GM18517 (cell line): Measurements from ENCODE around the gene USH1G.

ENCODE experiments used
- ATAC-seq: cut with Tn5 transposase; IDR thresholded peaks from one replicate; pipeline ENCODE4 v1.9.1; 2021; ENCODE audit warnings: mild to moderate bottlenecking, moderate library complexity; ENCODE audit not compliant: unreplicated experiment

USH1G gene

DNA sequence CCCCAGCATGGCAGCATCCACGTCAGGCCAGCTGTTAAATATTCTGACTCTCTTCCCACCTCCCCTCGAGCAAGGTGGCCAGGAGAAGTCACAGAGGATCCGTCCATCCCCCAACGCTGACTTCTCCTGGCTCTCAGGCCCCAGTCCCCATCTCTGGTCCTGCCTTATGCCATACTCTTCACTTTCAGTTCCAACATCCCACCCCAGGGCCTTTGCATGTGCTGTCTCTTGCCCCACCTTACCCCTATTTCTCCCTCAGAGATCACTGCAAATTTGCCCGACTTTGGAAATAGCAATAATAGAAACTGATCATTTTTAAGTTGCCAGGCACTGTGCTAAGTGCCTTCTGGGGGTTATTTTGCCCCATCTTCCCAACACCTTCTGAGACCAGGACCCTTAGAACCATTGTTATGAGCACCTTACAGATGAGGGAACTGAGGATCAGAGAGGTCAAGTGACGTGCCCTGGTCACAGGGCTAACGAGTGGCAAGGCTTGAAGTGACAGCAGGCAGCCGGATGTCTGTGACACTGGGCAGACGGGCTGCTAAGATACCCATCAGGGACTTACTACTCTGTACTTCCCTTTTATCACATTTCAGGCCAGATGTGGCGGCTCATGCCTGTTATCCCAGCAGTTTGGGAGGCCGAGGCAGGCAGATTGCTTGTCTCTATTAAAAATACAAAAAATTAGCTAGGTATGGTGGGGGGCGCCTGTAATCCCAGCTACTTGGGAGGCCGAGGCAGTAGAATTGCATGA, 31.8 kb upstream of the USH1G start:
- ATAC-seq, result no peak

DNA sequence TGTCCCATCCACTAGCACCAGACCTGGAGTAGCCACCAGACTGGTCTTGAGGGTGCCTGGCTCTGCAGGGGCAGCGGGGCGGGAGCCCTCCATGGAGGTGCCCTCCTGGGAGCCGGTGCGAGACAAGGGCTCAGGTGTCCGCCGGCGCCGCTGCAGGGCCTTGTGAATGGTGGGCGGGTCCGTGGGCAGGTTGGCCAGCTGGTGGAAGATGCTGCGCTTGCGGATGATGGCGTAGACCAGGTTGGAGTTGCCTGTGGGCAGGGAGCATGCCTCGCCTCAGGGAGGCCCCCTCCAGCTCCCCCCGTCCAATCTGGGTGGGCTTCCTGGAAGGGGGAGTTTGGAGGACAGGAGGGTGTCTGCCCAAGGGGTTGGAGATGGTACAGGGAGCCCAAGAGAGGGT, 31.1 kb upstream of the USH1G start:
- ATAC-seq, result no peak

DNA sequence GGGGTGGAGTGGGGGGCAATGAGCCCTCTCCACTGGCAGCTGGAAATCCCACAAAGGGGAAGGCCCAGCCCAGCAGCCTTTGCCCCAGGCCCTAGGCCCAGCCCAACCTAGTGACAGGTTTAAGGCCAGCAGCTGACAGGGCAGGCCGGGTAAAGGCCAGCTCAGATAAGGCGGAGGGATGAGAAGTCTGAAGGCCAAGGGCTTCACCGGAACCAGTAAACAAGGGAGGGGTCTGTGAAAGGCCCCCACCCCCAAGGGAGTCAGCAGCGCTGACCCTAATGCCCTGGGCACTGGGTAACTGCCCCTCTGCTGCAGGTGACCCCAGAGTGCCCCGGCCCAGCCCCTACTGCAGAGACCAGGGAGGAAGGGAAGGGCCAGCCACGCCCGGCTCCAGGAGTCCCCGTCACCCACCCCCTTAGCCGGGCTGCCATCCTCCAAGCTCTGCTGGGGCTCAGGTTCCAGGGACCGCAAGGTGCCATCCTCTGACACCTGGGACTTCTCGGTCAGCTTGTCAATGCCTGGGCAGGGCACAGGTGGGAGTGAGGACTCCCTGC, 30.2 kb upstream of the USH1G start:
- no peak for ATAC-seq

DNA sequence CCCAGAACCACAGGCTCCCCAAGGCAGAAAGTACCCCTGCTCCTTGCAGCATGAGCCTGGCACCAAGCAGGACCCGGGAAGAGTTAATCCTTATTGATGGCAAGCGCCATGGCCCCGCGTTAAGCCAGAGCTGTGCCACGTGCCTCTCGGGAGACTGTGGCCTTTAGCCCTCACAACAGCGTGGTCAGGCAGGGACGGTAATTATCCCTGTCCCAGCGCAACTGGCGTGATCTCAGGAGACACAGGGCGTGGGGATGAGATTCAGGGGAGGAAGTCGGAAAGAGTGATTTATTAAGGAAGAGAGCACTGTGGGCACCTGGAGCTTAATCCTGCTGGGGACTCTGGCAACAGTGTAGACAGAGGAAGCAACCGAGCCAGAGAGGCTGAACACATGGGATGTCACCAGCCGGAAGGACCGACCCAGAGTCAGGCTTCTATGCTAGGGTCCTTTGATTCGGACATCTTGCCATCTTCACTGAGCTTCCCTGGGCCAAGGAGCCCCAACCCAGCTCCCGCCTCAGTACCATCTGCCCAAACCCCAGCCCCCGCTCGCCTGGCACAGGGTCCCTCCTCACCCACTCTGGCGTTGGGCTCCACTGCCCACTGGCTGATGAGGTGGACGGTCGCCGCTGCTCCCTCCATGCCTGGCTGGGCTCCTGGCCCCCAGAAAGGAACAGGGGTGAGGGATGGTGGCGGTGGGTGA, 29.5 kb upstream of the USH1G start:
- no peak for ATAC-seq

DNA sequence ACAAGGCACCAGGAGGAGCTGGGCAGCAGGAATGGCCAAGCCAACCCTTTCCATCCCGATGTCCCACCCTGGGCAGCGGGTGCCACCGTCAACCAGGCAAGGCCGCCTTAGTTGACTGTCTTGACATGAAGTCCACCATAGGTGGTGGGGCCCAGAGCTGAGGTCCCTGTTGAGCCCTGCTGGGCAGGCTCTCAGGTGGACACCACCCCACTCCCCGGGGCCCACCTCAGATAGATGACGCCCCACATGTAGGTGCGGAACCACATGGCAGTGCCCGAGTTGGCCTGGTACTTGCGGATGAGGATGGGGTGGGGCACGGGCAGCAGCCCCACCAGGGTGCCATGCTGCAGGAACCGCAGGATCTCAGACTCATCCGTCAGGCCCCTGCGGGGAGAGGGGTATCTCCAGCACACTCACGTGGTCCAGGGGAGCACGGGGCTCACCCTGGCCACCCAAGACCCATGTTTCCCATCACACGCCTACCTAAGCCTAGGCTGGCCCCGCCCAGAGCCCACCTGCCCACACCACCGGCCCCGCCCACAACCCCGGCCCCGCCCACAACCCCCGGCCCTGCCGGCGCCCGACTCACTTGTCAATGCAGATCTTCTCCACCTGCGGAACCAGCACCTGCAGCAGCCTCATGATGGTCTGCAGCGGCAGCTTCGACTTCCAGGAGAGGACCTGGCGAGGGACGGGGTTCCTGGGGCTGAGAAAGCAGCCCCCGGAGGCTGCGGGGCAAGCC, 28.8 kb upstream of the USH1G start:
- no peak for ATAC-seq

DNA sequence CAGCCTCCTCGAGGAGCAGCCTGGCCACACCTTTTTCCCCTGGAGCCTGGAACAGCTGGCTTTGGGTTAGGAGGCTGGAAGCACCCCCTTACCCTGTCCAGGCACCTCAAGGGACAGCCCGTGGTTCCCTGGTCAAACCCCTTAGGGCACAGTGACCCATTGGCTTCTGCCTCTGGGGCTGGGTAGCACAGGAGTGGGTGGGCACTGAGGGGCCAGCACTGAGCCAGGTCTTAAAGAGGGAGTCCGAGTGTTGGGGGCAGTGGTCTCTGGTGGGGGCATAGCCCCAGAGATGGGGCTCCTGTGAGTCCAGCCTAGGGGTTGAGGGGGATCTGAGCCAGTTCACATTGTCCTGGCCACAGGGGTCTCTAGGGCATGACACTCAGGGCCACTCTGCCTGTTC, 28.0 kb upstream of the USH1G start:
- no peak for ATAC-seq

DNA sequence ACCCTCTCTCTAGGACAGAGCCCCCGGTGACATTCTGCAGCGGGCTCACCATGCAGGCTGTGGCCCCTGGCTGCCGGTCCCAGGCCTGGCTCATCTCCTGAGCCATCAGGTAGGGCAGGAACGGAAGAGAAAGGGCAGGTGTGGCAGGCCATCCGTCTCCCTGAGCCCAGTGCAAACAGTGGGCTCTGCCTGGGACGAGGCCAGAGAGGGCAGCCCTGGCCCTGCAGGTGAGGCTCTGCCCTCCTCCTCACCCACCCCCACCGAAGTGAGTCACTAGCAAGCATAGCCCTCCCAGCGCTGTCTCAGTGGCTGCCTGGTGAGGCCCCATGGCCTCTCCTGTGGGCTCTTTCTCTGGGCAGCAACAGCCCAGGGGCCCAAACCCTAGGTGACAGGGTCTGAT, 27.2 kb upstream of the USH1G start:
- ATAC-seq, result no peak

DNA sequence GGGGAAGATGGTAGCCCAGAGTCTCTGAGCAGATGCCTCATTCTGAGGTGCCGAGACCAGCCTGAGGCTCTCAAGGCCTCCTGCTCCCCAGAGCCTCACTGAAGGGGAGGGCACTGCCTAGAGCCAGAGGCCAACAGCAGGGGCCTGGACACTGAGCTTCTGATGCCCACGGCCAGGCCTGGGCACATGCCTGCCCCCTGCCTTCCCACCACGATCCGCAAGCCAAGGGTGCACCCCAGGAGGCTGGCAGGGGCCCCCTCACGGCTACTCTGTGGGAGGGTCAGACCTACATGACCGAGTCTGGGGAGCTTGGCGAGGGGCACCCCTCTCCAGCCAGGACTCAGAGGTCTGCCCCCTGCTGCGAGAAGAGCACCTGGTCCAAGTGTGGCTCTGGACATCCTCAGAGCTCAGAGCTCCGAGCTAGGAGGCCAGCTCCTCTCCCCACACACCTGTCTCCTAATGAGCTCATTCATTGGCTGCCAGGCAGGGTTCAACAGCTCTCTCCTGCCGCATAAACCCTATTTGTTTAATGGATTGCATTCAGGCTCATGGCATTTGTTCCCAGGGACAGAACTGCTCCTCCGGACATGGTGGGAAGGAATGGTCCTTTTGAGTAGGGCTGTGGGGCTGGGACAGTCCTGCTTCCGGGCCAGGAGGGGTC, 26.5 kb upstream of the USH1G start:
- no peak for ATAC-seq

DNA sequence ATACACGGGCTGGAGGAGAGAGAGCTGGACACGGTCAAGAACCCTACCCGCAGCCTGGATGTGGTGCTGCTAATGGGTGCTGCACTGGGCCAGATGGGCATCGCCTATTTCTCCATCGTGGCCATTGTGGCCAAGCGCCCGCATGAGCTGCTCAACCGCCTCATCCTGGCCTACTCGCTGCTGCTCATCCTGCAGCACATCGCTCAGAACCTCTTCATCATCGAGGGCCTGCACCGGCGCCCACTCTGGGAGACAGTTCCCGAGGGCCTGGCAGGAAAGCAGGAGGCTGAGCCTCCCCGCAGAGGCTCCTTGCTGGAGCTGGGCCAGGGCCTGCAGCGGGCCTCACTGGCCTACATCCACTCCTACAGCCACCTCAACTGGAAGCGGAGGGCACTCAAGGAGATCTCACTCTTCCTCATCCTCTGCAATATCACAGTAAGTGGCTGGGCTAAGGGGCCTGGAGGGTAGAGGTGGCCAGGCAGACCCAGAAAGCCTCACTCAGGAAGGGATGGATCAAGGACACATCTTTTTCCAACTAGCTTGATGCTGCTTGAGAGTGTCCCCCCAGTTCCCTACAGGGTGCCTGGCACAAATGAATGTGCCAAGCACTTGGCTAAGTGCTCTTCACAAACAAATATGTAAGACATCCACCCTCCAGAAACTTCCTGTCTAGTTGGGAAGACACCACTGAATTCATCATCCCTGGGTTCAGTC, 24.1 kb upstream of the USH1G start:
- ATAC-seq, result no peak

DNA sequence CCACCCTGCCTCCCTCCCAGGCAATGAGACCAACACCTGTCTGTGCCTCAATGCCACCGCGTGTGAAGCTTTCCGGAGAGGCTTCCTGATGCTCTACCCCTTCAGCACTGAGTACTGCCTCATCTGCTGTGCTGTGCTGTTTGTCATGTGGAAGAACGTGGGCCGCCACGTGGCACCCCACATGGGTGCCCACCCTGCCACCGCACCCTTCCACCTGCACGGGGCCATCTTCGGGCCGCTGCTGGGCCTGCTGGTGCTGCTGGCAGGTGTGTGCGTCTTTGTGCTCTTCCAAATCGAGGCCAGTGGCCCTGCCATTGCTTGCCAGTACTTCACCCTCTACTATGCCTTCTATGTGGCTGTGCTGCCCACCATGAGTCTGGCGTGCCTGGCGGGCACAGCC, 23.6 kb upstream of the USH1G start:
- no peak for ATAC-seq

DNA sequence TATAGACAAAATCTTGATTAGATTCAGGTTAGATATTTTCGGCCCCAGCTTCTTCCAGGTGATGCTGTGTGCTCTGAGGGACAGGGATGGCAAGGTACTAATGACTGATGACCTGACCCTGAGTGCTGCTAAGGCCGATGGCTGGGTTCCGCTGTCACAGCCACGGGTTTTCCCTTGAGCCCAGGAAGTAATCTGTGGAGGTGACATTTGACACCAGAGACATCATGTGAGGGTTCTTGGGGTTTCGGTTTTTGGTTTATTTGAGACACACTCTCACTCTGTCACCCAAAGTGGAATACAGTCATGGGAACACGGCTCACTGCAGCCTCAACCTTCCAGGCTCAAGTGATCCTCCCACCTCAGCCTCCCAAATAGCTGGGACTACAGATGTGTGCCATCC, 22.5 kb upstream of the USH1G start:
- ATAC-seq, result no peak

DNA sequence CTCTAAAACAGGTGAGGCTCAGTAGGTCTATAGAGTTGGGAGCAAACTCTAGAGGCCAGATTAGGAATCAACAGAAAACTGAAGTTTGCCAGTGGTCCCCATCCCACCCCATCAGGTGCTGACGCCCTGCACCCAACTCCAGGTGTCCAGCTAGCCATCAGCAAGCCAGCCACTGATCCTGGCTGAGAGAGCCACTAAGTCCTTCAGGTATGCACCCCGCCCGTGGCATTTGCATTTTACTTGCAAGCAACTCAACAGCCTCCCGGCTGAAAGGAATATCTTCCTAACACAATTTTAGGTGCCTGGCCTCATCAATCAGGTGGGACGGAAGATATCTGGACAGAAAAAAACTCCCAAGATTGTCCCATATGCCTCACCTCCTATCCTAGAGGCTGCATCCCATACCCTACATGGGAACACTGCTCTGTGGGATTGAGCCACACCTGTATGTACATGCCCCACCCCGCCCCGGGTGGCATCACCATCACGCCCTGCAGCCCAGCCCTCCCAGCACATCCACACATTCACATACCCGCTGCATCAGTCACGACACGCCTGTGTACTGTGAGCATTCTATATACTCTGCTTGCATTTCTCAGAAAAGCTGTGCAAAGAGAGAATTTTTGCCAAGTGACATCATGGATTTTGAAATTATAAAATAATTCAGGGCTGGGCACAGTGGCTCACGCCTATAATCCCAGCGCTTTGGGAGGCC, 20.9 kb upstream of the USH1G start:
- ATAC-seq, result no peak

DNA sequence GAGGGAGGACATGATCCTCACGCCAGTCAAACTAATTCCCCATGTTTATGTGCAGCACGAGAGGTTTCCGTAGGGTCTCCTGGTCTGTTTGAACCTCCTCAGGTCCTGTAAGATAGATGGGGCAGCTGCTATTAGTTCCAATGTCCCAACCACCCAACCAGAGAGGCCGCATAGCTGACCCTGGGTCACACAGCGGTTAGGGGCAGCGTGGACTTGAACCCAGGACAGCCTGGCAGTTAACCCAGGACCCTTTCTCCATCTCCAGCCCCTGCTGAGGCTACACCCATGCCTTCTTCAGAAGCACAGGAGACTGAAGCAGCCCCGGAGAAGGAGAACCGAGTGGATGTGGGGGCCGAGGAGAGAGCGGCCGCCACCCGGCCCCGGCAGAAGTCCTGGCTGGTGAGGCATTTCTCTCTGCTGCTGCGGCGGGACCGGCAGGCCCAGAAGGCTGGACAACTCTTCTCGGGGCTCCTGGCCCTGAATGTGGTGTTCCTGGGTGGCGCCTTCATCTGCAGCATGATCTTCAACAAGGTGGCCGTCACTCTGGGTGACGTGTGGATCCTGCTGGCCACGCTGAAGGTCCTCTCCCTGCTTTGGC, 18.2 kb upstream of the USH1G start:
- ATAC-seq, result no peak

DNA sequence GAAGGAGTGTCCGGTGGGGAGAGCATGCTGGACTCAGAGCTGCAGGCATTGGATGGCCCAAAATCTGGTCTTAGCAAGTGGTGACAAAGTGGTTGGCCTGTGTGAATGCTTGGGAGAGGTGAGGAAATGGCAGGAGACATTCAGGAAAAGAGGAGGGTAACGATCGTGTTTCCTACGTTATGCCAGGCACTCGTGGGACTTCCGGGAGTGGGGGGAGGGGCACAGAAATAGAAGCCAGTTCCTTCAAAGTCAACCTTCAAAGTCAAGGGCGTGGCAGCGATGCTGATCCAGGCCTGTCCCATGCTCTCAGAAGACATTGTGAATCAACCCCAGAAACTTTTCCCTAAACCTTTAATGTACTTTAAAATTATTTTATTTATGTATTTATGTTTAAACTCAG, 16.5 kb upstream of the USH1G start:
- no peak for ATAC-seq

DNA sequence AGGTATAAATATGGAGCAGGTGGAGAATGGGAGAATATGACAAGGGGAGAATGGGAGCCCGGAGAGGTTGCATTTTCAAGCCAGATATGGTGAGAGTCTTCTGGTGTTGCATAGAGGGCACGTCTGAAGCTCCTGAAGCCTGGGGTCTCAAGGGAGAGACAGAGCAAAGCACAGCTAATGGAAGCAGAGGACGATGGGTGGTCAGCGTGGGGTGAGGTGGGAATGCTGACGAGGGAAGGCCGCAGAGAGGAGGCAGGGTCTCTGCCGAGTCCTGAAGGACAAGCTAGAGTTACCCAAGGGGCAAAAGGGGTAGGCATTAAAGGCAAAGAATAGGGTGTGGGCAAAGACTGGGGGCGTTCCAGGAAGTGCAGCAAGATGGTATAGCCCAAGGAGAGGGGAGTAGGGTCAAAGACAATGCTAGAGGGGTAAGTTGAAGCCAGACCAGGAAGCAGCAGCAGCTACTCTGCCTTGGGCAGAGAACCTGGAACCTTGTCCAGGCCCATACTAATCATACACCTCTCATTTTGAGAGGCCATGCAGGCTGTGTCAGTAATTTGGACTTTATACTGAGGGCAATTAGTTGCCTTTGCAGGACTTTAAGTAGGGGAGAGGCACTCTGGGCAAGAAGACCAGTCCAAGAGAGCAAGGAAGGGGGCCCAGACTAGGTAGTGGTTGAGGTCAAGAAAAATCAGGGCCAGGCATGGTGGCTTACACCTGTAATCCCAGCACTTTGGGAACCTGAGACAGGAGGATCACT, 15.3 kb upstream of the USH1G start:
- ATAC-seq, result no peak

DNA sequence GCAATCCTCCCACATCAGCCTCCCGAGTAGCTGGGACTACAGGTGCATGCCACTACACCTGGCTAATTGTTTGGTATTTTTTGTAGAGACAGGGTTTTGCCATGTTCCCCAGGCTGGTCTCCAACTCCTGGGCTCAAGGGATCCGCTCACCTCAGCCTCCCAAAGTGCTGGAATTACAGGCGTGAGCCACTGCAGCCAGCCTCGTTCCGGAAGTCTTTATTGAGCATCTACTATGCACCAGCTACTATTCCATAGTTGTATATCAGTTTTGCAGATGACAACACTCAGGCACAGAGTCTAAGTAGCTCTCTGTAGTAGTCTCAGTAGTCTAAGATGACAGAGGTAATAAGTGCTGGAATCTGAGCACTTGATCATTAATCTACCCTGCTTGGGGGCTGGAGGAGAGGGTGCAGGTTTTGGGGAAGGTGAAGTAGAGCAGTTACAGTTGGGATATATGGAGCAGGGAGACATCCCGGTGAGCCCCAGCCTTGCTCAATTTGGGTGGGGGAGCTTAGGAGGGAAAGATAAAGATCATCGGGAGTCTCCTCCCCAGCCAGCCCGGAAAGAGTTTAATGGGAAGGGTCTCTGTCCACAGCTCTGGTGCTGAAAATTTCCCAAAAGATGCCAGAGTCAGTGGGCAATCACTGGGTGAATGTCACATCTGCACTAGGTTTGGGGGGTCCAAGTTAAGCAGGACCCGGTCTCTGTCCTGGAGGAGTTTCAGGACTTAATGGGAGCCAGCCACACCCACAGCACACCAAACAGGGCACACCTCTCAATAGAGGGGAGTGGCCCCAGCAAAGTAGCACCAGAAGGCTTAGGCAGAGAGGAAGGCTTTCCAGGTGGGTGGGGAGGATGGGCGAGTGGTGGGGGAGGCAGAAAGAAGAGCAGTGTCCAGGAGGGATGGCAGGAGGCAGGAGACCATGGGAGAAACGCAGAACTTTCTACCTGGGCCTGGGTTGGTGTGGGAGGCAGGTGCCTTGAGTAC, 14.3 kb upstream of the USH1G start:
- ATAC-seq, result no peak

DNA sequence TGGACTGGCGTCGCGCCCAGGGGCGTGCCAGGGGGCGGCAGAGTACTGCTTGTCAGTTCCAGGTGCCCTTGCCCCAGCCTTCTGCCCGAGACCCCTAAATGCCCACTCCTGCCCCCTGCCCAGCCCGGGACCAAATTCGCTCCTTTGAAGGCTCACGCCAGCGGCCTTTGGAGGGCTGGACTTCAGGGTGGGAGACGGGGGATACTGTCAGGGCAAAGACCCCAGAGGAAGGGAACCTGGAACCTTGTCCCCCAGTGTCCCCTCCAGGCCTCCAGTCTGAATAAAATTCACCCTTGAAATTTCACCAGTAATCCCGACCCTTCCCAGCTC, 13.4 kb upstream of the USH1G start:
- no peak for ATAC-seq
